WERI-Rb-1 (cell line): ENCODE results near the gene TSPAN15.

ENCODE experiments used
- DNase-seq: peaks from one replicate; pipeline ENCODE4 v3.0.0-alpha.2; 2020
- H3K27ac ChIP-seq: fragments of 250-450 bp; sonication (Bioruptor Pico); 2 replicates; pipeline ENCODE4 v1.5.1; 2020; ENCODE audit warnings: mild to moderate bottlenecking, moderate library complexity
- H3K27me3 ChIP-seq: fragments of 250-450 bp; sonication (Bioruptor Pico); 2 replicates; pipeline ENCODE4 v1.5.1; 2021; ENCODE audit warnings: mild to moderate bottlenecking, low read depth, moderate library complexity; ENCODE audit not compliant: insufficient read depth, severe bottlenecking
- H3K36me3 ChIP-seq: fragments of 250-450 bp; sonication (Bioruptor Pico); 2 replicates; pipeline ENCODE4 v1.5.1; 2020; ENCODE audit warnings: mild to moderate bottlenecking, moderate library complexity
- H3K4me3 ChIP-seq: 2 replicates; pipeline ENCODE4 v1.5.1; 2011; ENCODE audit warnings: low read depth, mild to moderate bottlenecking, control low read depth, low read length
- H3K9me3 ChIP-seq: fragments of 250-450 bp; sonication (Bioruptor Pico); 2 replicates; pipeline ENCODE4 v1.5.1; 2021; ENCODE audit warnings: mild to moderate bottlenecking, moderate library complexity; ENCODE audit not compliant: severe bottlenecking
- CTCF ChIP-seq: IDR thresholded peaks from 2 replicates; pipeline ENCODE4 v1.5.1; 2011; ENCODE audit warnings: low read depth, mild to moderate bottlenecking, control low read depth, inconsistent platforms, low read length

TSPAN15 gene

GRCh38 chr10:69406302-69406811 lies 44.9 kb upstream of the TSPAN15 start:
- H3K9me3 ChIP-seq, result no peaks in the 10 kb centered on the region
- H3K4me3 ChIP-seq, result no peak overlapping the region
- H3K27ac ChIP-seq, result no peak overlapping the region
- H3K27me3 ChIP-seq, result no peaks in the 10 kb centered on the region
- TF ChIP-seq CTCF, result no peak
- peaks cover 3% of the 10 kb centered on the region; the same call in 1 of the 2 replicates for H3K36me3 ChIP-seq
- DNase-seq, result peak; percentile 27

- Histone ChIP-seq H3K27me3 (no peaks in the 10 kb centered on the region), H3K9me3 (no peaks in the 10 kb centered on the region), H3K27ac (no peak overlapping the region), H3K4me3 (no peak overlapping the region), H3K36me3 (no peaks in the 10 kb centered on the region)
- DNase-seq, result no peak
- TF ChIP-seq CTCF, result no peak
These were observed 44.3 kb upstream of the TSPAN15 start for GRCh38 chr10:69406816-69407580.

GRCh38 chr10:69407621-69408301 lies 43.5 kb upstream of the TSPAN15 start:
- Histone ChIP-seq H3K9me3 (no peaks in the 10 kb centered on the region), H3K27me3 (no peaks in the 10 kb centered on the region), H3K27ac (peak overlapping the region; percentile 35; the same call in 1 of the 2 replicates), H3K36me3 (no peaks in the 10 kb centered on the region), H3K4me3 (no peak overlapping the region)
- peak; percentile 73 for TF ChIP-seq CTCF
- peak; percentile 37 for DNase-seq

- H3K27ac ChIP-seq, result peak overlapping the region; percentile 35
- H3K9me3 ChIP-seq, result no peaks in the 10 kb centered on the region
- peak overlapping the region; percentile 32 for H3K4me3 ChIP-seq
- DNase-seq, result peak; percentile 96
- TF ChIP-seq CTCF, result peak; percentile 64
- no peaks in the 10 kb centered on the region for H3K36me3 ChIP-seq
- H3K27me3 ChIP-seq, result no peaks in the 10 kb centered on the region
These were observed 42.7 kb upstream of the TSPAN15 start for GRCh38 chr10:69408318-69409175.

- Histone ChIP-seq H3K4me3 (peak overlapping the region; percentile 32), H3K27me3 (no peaks in the 10 kb centered on the region), H3K36me3 (no peaks in the 10 kb centered on the region), H3K9me3 (no peaks in the 10 kb centered on the region), H3K27ac (peak overlapping the region; percentile 35)
- no peak for TF ChIP-seq CTCF
- no peak for DNase-seq
These were observed 42.1 kb upstream of the TSPAN15 start for GRCh38 chr10:69409176-69409495.
